Stimulated activated naive CD8-positive, alpha-beta T cell treated with anti-CD3 and anti-CD28 coated beads, Interleukin-15, Interleukin-2, amounts not matched to agents 100 ng/mL and 50 ng/mL, for 24 hours (primary cell): Measurements from ENCODE around the gene SCAF11.

Experiments used
- H3K27ac Mint-ChIP-seq: one replicate; pipeline ENCODE4 v1.8.0; 2021; ENCODE audit warnings: mild to moderate bottlenecking, mixed read lengths
- H3K27me3 Mint-ChIP-seq: one replicate; pipeline ENCODE4 v1.8.0; 2021; ENCODE audit warnings: mixed read lengths
- H3K36me3 Mint-ChIP-seq: one replicate; pipeline ENCODE4 v1.8.0; 2021; ENCODE audit warnings: low read depth, mixed read lengths
- H3K4me1 Mint-ChIP-seq: one replicate; pipeline ENCODE4 v1.8.0; 2021; ENCODE audit warnings: low read depth, mixed read lengths
- H3K4me3 Mint-ChIP-seq: one replicate; pipeline ENCODE4 v1.8.0; 2021; ENCODE audit warnings: mild to moderate bottlenecking, mixed read lengths
- H3K9me3 Mint-ChIP-seq: one replicate; pipeline ENCODE4 v1.8.0; 2021; ENCODE audit warnings: mixed read lengths

Gene SCAF11

DNA sequence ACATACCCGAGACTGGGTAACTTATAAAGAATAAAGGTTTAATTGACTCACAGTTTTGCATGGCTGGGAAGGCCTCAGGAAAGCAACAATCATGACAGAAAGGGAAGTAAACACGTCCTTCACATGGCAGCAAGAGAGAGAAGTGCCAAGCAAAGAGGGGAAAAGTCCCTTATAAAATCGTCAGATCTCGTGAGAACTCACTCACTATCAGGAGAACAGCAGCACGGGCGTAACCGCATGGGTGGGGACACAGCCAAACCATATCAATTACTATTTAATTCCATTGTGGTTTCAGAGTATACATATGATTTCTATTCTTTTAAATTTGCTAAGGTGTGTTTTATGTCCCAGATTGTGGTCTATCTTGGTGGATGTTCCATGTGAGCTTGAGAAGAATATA lies 117.9 kb downstream of the SCAF11 start:
- no peak overlapping the region for H3K4me3 Mint-ChIP-seq

More for the DNA sequence above, 117.9 kb downstream of the SCAF11 start:
- peaks cover 58% of the 10 kb centered on the region for H3K36me3 Mint-ChIP-seq
- peaks cover 5% of the 10 kb centered on the region for H3K9me3 Mint-ChIP-seq
- H3K4me1 Mint-ChIP-seq, result peaks cover 13% of the 10 kb centered on the region
- no peak overlapping the region for H3K27ac Mint-ChIP-seq
- no peaks in the 10 kb centered on the region for H3K27me3 Mint-ChIP-seq
